GM18505 (cell line): ENCODE measurements around the gene ELOVL6.

Experiments
- ATAC-seq: cut with Tn5 transposase; IDR thresholded peaks from one replicate; pipeline ENCODE4 v1.9.1; 2021; ENCODE audit not compliant: unreplicated experiment
- POLR2A ChIP-seq: IDR thresholded peaks from 4 replicates; pipeline ENCODE4 v1.6.1; 2011; ENCODE audit warnings: borderline replicate concordance; ENCODE audit not compliant: insufficient read depth, insufficient read length; ENCODE audit errors: extremely low read depth

ELOVL6 gene

GRCh38 chr4:110188113-110188512 lies 10.3 kb downstream of the ELOVL6 start:
- TF ChIP-seq POLR2A = no peak
- ATAC-seq = no peak

GRCh38 chr4:110184791-110185155 lies 13.6 kb downstream of the ELOVL6 start:
- ATAC-seq = no peak

GRCh38 chr4:110184140-110184790 lies 14.2 kb downstream of the ELOVL6 start:
- ATAC-seq = no peak
- no peak for TF ChIP-seq POLR2A

More at GRCh38 chr4:110184791-110185155, 13.6 kb downstream of the ELOVL6 start:
- TF ChIP-seq POLR2A = no peak

- ATAC-seq = no peak
- TF ChIP-seq POLR2A = no peak
Observed at GRCh38 chr4:110183643-110184042, 14.8 kb downstream of the ELOVL6 start.

- ATAC-seq = no peak
- no peak for TF ChIP-seq POLR2A
Observed at GRCh38 chr4:110183058-110183457, 15.4 kb downstream of the ELOVL6 start.

- ATAC-seq = no peak
- no peak for TF ChIP-seq POLR2A
Observed at GRCh38 chr4:110181890-110182289, 16.5 kb downstream of the ELOVL6 start.

GRCh38 chr4:110175634-110176033 lies 22.8 kb downstream of the ELOVL6 start:
- ATAC-seq = no peak
- TF ChIP-seq POLR2A = no peak

- no peak for TF ChIP-seq POLR2A
- no peak for ATAC-seq
Observed at GRCh38 chr4:110172972-110173371, 25.4 kb downstream of the ELOVL6 start.

GRCh38 chr4:110171971-110172370 lies 26.4 kb downstream of the ELOVL6 start:
- ATAC-seq = no peak
- no peak for TF ChIP-seq POLR2A

GRCh38 chr4:110170861-110171260 lies 27.6 kb downstream of the ELOVL6 start:
- ATAC-seq = no peak
- no peak for TF ChIP-seq POLR2A

- ATAC-seq = peak; percentile 81
- no peak for TF ChIP-seq POLR2A
Observed at GRCh38 chr4:110165382-110166286, 32.8 kb downstream of the ELOVL6 start.

- no peak for TF ChIP-seq POLR2A
- ATAC-seq = no peak
Observed at GRCh38 chr4:110164856-110165255, 33.6 kb downstream of the ELOVL6 start.

- no peak for TF ChIP-seq POLR2A
- no peak for ATAC-seq
Observed at GRCh38 chr4:110164251-110164650, 34.2 kb downstream of the ELOVL6 start.
